RWPE1 (cell line): ENCODE measurements around the gene DBI.

Experiments used
- CTCF ChIA-PET: fragments of 350-600 bp; sonication (Branson Sonifier 250); formaldehyde crosslinking; extraction: SDS; loops from one replicate; lab custom pipeline; 2021; lab: Yijun Ruan, JAX
- POLR2A ChIA-PET: fragments of 400-600 bp; formaldehyde crosslinking; extraction: SDS; loops from one replicate; lab custom pipeline; 2020; ENCODE audit warnings: antibody characterized with exemption; ENCODE audit not compliant: low non-redundant PET; lab: Yijun Ruan, JAX
- DNase-seq: peaks from one replicate; pipeline ENCODE4 v3.0.0; 2012; ENCODE audit warnings: low spot score
- H3K27ac ChIP-seq: fragments of 450-650 bp; 2 replicates; pipeline ENCODE4 v1.5.1; 2017
- TF ChIP-seq, protein P1 (sequence below): fragments of 450-650 bp; conservative IDR thresholded peaks from 2 replicates; pipeline ENCODE4 v1.5.1; 2017; ENCODE audit warnings: low read depth, mild to moderate bottlenecking

Gene DBI

DNA sequence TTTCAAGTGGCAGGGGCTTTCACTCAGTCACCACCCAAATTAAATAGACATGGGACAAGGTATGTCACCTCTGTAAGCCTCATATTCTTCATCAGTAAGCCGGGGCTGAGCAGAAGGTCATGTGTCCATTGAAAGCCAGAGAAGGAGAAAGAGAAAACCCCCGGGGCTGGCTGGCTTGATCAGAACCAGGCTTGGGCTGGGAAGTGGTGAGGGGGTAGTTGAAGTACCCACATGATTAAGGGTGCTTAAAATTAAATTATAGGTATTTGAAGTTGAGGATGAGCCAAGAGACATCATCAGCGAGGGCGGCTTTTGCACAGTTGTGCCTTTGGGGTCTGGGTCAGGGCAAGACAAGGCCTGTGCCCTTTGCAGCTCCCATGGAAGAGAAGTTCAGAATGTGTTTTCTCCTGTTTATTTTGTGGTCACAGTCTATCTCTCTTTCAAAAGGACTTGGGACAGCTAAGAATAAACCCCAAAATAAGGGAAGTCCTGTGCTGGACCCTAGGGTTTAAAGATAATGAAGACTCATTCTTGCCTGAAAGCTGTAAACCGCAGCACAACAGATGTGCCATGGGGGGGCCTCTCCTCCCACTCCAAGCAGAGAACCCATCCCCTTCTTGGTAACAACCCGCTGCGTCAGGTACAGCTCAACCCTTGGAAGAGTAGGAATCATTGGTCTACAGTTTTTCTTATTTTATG lies 10.7 kb downstream of the DBI start:
- POLR2A ChIA-PET: no interaction called here
- DNase-seq: no peak
- CTCF ChIA-PET: no interaction called here
- no peak overlapping the region for H3K27ac ChIP-seq
- TF ChIP-seq, protein P1, sequence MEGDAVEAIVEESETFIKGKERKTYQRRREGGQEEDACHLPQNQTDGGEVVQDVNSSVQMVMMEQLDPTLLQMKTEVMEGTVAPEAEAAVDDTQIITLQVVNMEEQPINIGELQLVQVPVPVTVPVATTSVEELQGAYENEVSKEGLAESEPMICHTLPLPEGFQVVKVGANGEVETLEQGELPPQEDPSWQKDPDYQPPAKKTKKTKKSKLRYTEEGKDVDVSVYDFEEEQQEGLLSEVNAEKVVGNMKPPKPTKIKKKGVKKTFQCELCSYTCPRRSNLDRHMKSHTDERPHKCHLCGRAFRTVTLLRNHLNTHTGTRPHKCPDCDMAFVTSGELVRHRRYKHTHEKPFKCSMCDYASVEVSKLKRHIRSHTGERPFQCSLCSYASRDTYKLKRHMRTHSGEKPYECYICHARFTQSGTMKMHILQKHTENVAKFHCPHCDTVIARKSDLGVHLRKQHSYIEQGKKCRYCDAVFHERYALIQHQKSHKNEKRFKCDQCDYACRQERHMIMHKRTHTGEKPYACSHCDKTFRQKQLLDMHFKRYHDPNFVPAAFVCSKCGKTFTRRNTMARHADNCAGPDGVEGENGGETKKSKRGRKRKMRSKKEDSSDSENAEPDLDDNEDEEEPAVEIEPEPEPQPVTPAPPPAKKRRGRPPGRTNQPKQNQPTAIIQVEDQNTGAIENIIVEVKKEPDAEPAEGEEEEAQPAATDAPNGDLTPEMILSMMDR: no peak

DNA sequence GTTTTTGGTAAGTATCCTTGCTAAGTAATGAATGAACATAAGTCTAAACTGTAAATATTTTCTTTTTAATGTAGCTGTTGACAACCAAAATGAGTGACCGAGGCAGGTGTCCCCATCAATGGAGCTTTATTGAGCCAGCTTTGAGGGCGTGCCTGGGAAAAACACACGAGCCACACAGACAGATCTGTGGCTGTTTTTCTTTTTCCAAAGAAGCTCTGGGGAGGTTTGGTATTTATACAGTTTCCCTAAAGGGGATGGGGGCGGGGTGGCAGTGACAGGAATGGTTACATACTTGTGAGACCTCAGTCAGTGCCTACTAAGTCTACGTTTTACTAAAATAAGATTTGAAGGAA lies 11.2 kb downstream of the DBI start:
- TF ChIP-seq, protein P1: no peak
- no peak overlapping the region for H3K27ac ChIP-seq
- DNase-seq: no peak
- ChIA-PET POLR2A (no interaction called here), CTCF (interaction anchor here (0.6 kb wide), 1 partner anchor 366 kb away, joined by 3 read pairs; no protein-coding TSS in a partner anchor)

DNA sequence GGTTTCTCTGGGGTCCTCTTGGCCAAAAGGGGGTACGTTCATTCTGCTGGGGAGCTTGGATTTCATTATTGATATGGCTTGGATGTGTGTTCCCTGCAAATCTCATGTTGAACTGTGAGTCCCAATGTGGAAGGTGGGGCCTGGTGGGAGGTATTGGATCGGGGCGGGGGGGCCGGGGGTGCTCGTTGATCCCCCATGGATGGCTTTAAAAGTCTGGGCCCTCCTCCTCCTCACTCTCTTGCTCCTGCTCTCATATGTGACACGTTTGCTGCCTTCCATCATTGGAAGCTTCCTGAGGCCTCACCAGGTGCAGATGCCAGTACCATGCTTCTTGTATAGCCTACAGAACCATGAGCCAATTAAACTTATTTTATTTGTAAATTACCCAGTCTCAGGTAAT lies 11.8 kb downstream of the DBI start:
- no peak overlapping the region for H3K27ac ChIP-seq
- ChIA-PET CTCF (interaction anchor here (0.6 kb wide), 1 partner anchor 367 kb away, joined by 3 read pairs; no protein-coding TSS in a partner anchor), POLR2A (no interaction called here)
- TF ChIP-seq, protein P1: no peak
- no peak for DNase-seq

DNA sequence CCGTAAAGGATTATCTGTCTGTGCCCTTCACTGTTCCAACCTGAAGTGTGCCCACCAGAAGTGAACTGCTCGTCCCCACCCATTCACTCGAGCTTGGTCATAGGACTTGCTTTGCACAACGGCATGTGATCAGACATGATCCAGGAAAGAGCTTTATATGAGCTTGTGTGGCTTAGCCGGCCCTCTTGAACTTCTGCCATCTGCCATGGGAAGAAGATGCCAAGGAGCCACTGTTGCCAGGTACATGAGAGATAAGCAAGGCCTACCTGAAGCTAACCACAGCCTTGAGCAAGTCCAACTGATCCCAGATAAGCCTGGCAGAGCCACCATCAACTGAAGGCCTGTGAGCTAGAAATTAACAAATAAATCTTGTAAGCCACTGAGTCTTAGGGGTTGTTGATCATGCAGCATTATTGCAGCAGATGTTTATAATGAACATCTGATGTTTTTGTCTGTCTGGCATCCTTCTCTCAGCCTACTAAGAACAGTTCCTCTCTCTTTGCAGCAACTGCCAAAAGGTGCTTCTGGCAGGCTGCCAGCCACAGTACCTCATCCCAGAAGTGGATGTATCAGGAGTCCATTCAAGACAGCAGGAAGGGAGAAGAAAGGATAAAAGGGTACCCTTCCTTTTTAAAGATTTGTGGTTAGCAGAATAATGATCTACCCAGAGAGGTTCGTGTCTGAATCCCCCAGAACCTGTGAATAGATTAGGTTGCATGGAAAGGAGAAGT lies 16.8 kb downstream of the DBI start:
- CTCF ChIA-PET: no interaction called here
- TF ChIP-seq, protein P1: no peak
- no peak overlapping the region for H3K27ac ChIP-seq
- no peak for DNase-seq
- POLR2A ChIA-PET: no interaction called here

DNA sequence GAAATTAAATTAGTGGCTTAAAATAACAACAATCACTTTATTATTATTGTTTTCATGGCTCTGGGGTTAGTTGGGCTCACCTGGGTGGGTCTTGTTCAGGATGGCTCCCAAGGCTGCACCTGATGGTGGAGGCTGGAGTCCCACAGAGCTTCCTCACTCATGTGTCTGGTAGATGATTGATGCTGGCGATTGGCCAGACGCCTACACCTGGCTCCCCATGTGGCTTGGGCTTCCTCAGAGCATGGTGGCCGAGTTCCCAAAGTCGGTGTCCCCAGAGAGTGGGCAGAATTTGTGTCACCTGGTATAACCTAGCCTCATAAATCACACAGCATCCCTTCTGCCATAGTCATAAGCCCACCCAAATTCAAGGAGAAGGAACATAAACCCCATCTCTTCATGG lies 18.2 kb downstream of the DBI start:
- POLR2A ChIA-PET: no interaction called here
- no peak overlapping the region for H3K27ac ChIP-seq
- TF ChIP-seq, protein P1: no peak
- no peak for DNase-seq
- CTCF ChIA-PET: interaction anchor here (0.6 kb wide), 1 partner anchor 1210 kb away, joined by 3 read pairs; no protein-coding TSS in a partner anchor

DNA sequence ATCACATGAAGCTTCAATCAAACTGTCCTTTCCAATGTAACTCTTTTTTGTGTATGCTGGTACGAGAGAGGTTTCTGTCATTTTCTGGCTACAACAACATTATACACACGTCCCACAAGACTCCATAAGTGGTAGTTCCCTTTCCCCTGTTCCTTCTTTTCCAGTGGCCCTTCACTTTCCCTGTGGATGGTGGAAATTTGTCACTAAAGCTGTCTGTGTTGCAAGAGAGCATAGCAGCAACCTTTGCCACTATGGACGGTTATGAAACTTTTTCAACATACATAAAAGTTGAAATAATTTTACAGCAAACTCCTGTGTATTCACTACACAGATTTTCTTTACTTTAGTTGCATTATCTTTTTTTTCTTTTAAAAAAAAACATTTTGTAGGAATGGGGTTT lies 18.7 kb downstream of the DBI start:
- POLR2A ChIA-PET: no interaction called here
- CTCF ChIA-PET: no interaction called here

More for the DNA sequence above, 18.7 kb downstream of the DBI start:
- TF ChIP-seq, protein P1: no peak
- H3K27ac ChIP-seq: no peak overlapping the region
- no peak for DNase-seq
